Kidney capillary endothelial cell (primary cell): ENCODE results near the gene OOSP4B.
"Not testable (repeated sequence)": the region's sequence is repeated elsewhere in the genome, so short reads cannot be mapped to it uniquely, and the experiment has no call there.

Experiments
- DNase-seq: peaks from one replicate; pipeline ENCODE4 v3.0.0-alpha.2; 2018; ENCODE audit warnings: low spot score

The OOSP4B gene

DNA sequence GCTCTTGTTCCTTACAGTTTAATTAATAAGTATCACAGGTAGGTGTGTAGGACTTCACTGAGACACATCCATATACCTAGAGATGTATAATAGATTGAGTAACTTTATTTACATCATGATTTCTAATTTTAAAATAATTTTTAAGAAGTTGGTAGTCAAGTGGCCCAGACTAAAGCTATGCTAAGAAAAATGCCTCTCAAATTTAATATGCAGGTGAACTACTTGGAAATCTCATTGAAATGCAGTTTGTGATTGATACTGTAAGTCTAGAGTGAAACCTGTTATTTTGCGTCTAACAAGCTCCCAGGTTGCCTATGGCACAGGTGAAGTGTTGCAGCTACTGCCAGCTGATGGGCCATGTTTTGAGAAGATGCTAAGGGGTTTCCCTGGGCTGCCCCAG, at the start of gene OOSP4B:
Gene OOSP4B, plus strand, starts transcription at position 301 of the 400 bp plus-strand sequence.
- no peak for DNase-seq

DNA sequence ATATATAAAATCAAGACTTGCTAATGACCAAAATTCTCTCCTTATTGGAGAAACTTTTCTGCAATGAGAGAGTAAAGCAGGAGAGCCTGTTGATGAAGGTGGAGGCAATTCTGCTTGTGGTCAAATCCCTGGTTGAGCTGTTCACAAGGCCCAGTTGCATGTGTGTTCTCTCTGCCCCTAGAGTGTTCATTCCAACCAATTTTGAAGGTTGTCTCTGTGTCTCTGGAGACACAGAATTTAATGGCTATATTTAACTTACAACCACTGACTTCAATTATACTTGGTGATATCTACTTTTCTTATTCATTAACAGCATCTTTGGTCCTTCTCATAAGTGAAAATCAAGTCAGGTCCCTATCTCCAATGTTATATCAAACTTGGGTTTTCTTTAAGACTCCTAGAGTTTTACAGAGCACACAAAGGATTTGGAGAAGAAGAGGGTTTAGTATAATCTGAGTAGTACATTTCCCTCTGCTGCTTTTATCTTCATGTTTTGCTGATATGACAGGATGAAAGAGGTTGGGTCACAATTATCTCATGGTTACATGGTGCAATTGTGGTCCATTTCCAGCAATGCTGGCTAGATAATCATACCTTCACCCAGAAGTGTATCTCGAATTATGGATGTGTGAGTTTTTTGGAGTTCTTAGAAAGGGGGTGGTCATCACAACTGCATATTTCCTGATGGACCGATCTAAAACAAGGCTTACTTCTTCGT, 49.1 kb upstream of the OOSP4B start:
- no peak for DNase-seq

DNA sequence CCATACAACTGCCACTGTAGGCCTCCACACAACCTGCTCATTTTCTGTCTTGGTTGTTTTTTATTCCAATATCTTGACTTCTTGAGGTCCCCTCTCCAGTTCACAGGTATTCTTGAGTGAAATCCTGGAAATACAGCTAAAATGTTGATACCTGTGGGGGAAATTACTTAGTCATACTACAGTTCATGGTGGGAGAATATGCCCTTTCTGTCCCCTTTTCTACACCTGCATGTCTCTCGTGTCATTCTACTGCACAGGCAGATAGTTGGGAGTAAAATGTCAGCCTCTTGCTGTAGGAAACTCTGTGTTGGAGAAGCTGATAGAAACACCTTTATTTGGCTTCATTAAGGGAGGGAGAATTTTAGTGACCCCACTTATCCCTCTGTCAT, 48.6 kb upstream of the OOSP4B start:
- DNase-seq = no peak

DNA sequence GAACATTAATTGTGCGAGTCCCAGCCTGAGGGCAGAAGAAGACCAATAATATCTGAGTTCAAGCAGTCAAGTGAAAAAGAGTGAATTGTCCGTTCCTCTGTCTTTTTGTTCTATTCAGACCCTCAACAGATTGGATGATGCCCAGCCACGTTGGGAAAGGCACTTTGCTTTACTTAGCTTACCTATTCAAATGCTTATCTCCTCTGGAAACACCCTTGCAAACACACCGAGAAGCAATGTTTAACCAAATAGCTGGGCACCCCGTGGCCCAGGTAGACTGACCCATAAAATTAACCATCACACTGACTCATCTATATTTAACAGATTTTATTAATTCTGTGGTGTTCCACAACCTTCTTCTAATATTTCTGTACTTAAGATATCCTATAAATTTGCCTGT, 43.9 kb upstream of the OOSP4B start:
- DNase-seq = no peak

DNA sequence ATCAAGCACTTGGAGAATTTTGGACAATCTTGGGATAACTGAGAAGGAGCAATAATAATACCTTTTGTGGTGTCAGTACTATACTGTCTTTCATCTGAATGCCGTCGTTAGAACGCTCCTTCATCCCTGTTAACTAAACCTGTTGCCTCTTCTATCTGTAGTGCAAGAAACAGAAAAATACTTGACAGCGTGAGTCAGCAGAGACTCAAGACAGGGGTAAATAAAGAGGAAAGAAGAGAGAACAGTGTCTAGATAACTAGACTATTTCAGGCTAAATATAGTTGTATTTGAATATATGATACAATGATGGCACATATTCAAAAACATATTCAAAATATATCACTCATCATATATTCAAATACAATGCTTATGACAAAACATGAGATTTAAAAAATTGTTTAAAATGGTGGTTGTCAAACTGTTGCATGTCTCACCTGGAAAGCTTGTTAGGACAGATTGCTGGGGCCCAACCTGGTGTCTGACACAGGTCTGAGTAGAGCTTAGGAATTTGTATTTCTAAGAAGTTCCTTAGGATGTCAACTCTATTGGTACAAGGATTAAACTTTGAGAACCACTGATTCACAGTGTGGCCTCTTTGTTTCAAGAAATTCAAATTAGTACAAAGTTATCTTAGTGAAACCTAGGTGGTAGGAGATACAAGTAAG, 35.7 kb upstream of the OOSP4B start:
- no peak for DNase-seq

DNA sequence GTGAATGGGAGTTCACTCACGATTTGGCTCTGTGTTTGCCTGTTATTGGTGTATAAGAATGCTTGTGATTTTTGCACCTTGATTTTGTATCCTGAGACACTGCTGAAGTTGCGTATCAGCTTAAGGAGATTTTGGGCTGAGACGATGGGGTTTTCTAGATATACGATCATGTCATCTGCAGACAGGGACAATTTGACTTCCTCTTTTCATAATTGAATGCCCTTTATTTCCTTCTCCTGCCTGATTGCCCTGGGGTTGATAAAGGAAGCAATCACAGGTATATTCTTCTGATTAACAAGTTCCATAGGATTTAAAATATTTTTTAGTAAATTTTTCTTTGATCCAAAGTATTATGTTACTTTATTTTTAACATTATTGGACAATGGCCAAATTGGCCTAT, 34.9 kb upstream of the OOSP4B start:
- DNase-seq = not testable (repeated sequence)

DNA sequence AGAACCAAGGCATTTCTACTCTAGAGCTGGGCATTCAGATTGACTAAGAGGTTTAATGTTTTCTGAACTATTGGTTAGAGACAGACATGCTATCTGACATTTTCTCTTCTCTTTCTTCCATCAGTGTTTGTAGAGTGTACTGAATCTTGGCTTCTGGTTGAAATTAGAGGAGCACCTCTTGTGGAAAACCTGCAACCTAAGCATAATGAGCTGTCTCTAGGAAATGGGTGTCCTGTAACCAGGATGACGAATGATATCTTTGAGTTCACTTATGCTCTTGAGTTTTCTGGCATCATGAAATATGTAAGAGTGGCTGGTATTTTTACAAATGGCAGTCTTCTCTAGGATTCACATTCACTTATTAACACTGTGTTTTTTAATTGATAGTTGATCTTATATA, 33.8 kb upstream of the OOSP4B start:
- no peak for DNase-seq

DNA sequence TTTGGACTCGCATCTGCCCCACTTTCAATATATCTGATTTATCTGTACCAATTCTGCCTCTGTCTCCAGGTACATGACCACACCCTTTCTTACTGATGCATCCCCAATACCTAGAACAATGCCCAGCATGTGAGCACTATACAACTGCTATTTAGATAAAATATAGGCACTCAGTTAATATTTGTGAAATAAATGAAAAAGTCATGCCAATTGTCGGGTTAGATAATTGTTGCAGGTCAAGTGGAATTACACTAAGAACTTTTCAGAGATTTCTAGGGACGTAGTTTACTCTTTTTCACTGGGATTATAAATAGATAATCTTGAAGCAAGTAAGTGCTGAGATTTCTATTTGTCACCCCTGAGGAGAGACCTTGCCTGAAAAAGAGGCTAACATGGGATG, 32.6 kb upstream of the OOSP4B start:
- DNase-seq = no peak

DNA sequence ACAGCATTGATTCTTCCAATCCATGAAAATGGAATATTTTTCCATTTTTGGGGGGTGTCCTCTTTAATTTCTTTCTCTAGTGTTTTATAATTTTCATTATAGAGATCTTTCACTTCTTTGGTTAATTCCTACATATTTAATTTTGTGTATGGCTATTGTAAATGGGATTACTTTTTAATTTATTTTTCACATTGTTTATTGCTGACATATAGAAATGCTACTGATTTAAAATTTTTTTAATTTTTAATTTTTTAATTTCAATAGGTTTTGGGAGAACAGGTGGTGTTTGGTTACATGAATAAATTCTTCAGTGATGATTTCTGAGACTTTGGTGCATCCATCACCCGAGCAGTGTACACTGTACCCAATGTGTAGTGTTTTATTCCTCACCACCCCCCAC, 26.6 kb upstream of the OOSP4B start:
- DNase-seq = no peak

DNA sequence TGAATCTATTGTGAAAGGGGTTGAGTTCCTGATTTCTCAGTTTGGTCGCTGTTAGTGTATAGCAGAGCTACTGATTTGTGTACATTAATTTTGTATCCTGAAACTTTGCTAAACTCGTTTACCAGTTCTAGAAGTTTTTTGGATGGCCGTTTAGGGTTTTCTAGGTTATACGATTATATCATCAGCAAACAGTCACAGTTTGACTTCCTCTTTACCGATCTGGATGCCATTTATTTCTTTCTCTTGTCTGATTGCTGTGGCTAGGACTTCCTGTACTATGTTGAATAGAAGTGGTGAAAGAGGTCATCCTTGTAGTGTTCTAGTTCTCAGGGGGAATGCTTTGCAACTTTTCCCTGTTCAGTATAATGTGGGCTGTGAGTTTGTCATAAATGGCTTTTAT, 24.6 kb upstream of the OOSP4B start:
- DNase-seq = no peak

DNA sequence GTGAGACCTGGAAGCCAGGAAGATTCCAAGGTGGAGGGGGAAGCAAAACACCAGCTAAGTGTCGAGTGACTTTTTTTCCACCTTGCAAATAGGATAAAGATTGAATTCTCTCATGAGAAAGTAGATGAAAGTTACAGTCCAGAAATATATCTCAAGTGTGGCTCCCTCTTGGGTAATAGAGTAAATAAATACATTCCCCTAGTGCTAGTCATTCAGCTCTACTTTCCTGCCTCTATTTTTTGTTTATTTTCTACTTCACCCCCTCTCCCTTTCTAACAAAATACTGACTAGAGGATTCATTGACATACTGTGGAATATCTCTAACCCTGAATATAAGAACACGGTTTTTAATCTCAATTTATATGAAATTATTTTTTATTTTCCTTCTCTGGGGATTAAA, 19.2 kb upstream of the OOSP4B start:
- no peak for DNase-seq

DNA sequence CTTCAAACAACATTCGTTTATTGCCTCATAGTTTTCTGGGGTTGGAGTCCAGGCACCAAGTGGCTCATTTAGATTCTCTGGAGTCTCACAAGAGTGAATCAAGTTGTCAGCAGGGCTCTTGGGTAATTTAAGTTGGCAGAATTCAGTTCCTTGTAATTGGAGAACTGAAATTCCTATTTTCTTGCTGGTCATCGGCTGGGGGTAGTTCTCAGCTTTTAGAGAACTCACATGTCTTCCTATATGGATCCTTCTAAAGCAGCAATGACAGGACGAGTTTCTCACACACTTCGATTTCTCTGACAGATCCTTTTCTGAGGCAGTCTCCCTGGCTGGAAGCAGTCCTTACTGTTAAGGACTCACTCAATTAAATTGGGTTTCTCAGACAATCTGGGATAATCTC, 17.3 kb upstream of the OOSP4B start:
- no peak for DNase-seq

DNA sequence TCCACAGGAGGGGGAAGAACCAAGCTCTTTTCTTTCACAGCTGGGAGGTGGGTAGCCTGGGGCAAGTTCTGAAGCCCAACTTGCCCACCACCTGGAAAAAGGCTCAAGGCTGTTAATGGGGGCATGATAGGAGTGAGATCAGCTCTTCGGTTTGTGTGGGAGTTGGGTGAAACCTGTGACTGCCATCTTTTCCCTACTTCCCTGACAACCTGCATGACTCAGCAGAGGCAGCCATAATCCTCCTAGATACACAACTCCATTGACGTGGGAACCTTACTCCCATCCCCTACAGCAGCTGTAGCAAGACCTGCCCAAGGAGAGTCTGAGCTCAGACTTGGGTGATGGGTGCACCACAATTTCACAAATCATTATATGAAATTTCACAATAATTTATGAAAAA, 13.3 kb upstream of the OOSP4B start:
- no peak for DNase-seq

DNA sequence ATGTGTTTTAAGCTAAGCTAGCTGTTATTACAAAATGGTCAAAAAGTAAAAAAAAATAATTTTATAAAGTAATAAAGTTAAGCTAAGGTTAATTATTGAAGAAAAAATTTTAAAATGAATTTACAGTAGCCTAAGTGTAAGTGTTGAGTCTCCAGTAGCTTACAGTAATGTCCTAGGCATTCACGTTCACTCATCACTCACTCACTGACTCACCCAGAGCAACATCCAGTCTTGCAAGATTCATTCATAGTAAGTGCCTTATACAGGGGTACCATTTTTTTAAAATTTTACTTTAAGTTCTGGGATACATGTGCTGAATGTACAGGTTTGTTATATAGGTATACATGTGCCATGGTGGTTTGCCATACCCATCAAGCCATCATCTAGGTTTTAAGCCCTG, 11.6 kb upstream of the OOSP4B start:
- DNase-seq = no peak

DNA sequence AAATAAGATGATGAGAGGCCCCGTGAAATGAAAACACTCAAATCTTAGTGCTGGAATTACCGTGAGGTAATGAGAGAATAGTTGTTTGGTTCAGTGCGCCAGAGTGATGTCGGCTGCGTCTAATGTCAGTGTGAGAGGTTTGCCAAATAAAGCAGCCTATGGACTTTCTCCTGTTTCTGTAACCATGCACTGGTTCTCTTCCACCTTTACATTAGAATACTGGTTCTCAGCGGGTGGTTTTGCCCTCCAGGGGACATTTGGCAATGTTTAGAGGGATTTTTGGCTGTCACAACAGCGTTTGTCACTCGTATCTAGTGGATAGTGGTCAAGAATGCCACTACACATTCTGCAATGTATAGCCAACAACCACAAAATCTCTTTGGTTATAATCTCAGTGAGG, 1.1 kb downstream of the OOSP4B start:
- no peak for DNase-seq

DNA sequence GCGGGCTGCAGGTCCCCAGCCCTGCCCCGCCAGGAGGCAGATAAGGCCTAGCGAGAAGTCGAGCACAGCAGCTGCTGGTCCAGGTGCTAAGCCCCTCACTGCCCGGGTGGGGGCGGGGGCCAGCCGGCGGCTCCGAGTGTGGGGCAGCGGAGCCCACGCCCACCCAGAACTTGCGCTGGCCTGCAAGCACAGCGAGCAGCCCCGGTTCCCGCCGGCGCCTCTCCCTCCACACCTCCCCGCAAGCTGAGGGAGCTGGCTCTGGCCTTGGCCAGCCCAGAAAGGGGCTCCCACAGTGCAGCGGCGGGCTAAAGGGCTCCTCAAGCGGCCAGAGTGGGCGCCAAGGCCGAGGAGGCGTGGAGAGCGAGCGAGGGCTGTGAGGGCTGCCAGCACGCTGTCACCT, 3.4 kb downstream of the OOSP4B start:
- not testable (repeated sequence) for DNase-seq

DNA sequence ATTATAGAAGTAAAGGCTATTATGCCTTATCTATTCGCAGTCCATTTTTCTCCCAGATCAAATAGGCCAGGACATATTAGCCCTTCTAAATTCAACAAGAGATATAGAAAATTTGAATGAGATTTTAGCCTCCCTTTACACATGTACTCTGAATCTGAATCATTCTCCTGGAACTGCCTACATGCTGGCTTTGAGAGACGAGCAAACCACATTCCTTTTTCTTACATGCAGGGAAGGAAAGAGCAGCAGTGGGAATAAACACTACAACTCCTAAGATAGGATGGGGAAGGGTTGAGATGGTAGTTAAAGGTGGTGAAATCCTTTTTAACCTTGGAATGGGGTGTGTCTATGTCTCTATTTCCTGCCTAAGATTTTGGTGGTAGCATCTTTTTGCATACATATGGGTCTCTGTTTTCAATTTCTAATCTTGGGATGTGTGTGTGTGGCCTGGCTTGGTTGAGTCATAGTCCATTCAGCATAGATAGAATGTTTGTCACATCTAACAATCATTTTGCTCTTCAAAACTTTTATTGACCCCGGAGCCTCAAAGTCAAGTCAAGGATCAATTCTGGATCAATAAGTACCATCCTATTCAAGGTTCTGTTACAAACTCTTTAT, 12.1 kb downstream of the OOSP4B start:
- no peak for DNase-seq

DNA sequence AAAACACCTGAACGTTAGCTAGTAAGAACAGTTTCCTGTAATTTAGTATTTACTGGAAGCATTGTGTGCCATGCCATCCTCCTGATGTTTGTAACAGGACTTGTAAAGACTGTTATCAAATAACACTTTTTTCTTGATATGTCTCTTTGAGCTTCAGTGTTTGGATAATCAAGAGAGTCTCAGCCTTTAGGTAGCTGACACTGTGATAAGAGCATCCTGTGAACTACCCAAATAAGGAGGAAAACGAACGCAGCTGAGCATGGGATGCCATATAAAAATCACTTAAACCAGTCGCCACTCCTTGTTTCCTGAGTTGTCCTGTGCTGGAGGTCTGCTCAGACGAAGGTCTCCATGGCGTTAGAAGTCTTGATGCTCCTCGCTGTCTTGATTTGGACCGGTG, 23.1 kb downstream of the OOSP4B start, which contains the start of gene OOSP2:
Gene OOSP2, plus strand, starts transcription at position 301 of the 400 bp plus-strand sequence. Its CDS starts 51 bp downstream, at position 352.
- DNase-seq = no peak

DNA sequence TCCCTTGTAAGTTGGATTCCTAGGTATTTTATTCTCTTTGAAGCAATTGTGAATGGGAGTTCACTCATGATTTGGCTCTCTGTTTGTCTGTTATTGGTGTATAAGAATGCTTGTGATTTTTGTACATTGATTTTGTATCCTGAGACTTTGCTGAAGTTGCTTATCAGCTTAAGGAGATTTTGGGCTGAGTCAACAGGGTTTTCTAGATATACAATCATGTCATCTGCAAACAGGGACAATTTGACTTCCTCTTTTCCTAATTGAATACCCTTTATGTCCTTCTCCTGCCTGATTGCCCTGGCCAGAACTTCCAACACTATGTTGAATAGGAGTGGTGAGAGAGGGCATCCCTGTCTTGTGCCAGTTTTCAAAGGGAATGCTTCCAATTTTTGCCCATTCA, 33.4 kb downstream of the OOSP4B start:
- DNase-seq = not testable (repeated sequence)

DNA sequence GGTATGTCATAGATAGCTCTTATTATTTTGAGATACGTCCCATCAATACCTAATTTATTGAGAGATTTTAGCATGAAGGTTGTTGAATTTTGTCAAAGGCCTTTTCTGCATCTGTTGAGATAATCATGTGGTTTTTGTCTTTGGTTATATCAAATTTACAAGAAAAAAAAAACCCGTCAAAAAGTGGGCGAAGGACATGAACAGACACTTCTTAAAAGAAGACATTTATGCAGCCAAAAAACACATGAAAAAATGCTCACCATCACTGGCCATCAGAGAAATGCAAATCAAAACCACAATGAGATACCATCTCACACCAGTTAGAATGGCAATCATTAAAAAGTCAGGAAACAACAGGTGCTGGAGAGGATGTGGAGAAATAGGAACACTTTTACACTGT, 33.9 kb downstream of the OOSP4B start:
- DNase-seq = not testable (repeated sequence)

DNA sequence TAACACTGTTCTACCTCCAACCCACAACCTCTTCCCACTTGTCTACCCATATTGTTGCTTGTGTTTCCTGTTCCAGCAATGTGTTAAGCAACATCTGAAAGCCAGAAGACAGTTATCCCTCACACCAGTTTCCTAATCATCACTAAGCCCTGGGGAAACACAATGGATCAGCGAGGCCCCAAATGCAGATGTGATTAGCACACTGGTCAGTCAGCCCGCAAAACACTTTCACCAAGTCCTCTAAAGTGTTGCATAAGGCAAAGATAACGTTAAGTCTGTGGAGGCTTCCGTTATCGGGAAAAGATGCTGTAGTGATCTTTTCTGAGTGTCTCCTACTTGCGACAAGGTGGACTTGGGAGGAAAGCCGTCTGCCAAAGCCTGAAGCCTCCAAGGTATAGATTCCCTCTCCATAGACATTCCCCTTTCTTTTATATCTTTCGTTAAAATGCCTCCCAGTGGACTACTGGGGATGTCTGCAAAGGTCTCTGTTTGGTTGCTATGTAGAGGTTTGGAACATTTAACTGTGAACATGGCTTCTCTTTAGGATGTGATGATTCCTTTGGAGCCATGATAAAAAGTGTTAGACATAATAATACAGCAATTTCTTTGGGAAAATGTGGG, 39.5 kb downstream of the OOSP4B start, which contains the start of gene MS4A3:
Gene MS4A3, plus strand, starts transcription at position 317 of the 621 bp plus-strand sequence. CDS start 4,496 bp downstream, outside the sequence.
- no peak for DNase-seq

DNA sequence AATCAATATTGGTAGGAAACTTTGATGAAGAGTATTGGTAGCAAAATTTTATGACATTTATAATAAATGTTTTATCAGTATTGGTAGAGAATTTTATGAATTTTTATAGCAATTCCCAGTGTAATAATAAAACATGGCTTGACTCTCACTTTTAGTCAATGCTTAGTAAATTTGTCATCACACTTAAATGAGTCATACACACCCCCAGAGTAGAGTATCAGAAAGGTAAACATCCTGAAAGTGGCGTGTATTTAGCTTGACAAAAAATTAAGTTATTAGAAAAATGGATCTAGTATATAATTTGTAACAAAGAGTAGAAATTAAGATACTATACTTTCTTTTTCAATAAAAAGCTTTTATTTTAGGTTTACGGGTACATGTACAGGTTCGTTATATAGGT, 42.1 kb downstream of the OOSP4B start:
- no peak for DNase-seq
